ENCODE data around the gene NTHL1. TPM values are rescaled to one million over a fixed set of nuclear protein-coding genes. Genes with fewer than 3 reads are reported as not detected.

The NTHL1 gene
- total and polyA plus RNA-seq, 2 of the 13 experiments (the other 11 are each of a cell fraction or from before 2014, with no cell fraction given): 47.5 to 64.9 TPM

- intact Hi-C loops (cut with micrococcal nuclease; ENCODE audit: unreplicated experiment): no loop called here
- no peak overlapping the region for H3K4me3 ChIP-seq (replicated peaks in 1 of 3; ENCODE audit: insufficient read depth in 1 of 3, low read depth in 2 of 3, low read length in 3 of 3)
- no peaks in the 10 kb centered on the region for H3K27me3 ChIP-seq (ENCODE audit: control insufficient read depth in 1 of 2, insufficient read depth in 2 of 2, low read length in 2 of 2)
- CTCF ChIA-PET (ENCODE audit: low intra/inter-chr PET ratio, low total read pairs): no interaction called here
- in situ Hi-C loops (cut with HindIII; ENCODE audit: extremely low pct_ligation_motif_present, low pct_unique_long_range_greater_than_20kb): no loop called here
- no peak for ATAC-seq
- no peaks in the 10 kb centered on the region for H3K79me2 ChIP-seq (ENCODE audit: insufficient read depth, low read length)
- H2AFZ ChIP-seq (ENCODE audit: low read length): no peak overlapping the region
- no peak for DNase-seq (ENCODE audit: low spot score)
- WGBS (ENCODE audit: low lambda C conversion rate): 89% methylated on average over 15 of the region's 16 CpGs
- peaks cover 11 to 33% of the 10 kb centered on the region in 2 experiments; a peak in 4 of 5 replicates for H3K36me3 ChIP-seq (replicated peaks in 1 of 2; ENCODE audit: control insufficient read depth in 1 of 2, insufficient read depth in 2 of 2, low read length in 2 of 2)
- no TSS peak for BruUV-seq (replicated peaks)
- H3K4me2 ChIP-seq (ENCODE audit: low read depth, low read length): no peak overlapping the region
- no peak for FAIRE-seq
- no peaks in the 10 kb centered on the region for H3K4me1 ChIP-seq (ENCODE audit: insufficient read depth, low read length)
- H3K27ac ChIP-seq (ENCODE audit: extremely low read length, insufficient read depth, low read length): no peak overlapping the region
- TF ChIP-seq RBM22 (optimal IDR thresholded peaks at IDR 0.05; ENCODE audit: low read length): peak; percentile 7
- TF ChIP-seq DPF2 (CRISPR knock-in tag; IDR thresholded peaks at IDR 0.05; ENCODE audit: borderline replicate concordance, low read depth): no peak
- TF ChIP-seq POLR2AphosphoS5 (IDR thresholded peaks at IDR 0.05; ENCODE audit: low read depth, low read length): 0 out of 2 replicates have a peak, but pooled peaks have one; percentile 12
- TF ChIP-seq ZBTB33 (CRISPR knock-in tag; IDR thresholded peaks at IDR 0.05): peak; percentile 11; the same call in 1 of the 2 replicates
- H3K9ac ChIP-seq (ENCODE audit: insufficient read depth, low read depth, low read length): no peak overlapping the region
- no peaks in the 10 kb centered on the region for H3K9me3 ChIP-seq (ENCODE audit: low read length)
- POLR2A ChIA-PET: interaction anchor here (0.6 kb wide), 2 partner anchors 17 to 81 kb away, joined by 3 read pairs; no protein-coding TSS in a partner anchor
- H4K20me1 ChIP-seq (ENCODE audit: insufficient read depth, low read length): no peaks in the 10 kb centered on the region
Observed at GRCh38 chr16:2092256-2092620, 44.6 kb upstream of the NTHL1 start.

- H3K36me3 ChIP-seq (replicated peaks in 1 of 2; ENCODE audit: control insufficient read depth in 1 of 2, insufficient read depth in 2 of 2, low read length in 2 of 2): peaks cover 11 to 37% of the 10 kb centered on the region in 2 experiments; a peak in 4 of 5 replicates
- POLR2A ChIA-PET: interaction anchor here (0.6 kb wide), 1 partner anchor 80 kb away, joined by 3 read pairs; no protein-coding TSS in a partner anchor
- in situ Hi-C loops (cut with HindIII; ENCODE audit: extremely low pct_ligation_motif_present, low pct_unique_long_range_greater_than_20kb) (no loop called here), intact Hi-C loops (cut with micrococcal nuclease; ENCODE audit: unreplicated experiment) (no loop called here)
- FAIRE-seq (no peak), ATAC-seq (no peak), DNase-seq (ENCODE audit: low spot score) (no peak)
- no peaks in the 10 kb centered on the region for H3K79me2 ChIP-seq (ENCODE audit: insufficient read depth, low read length)
- no peaks in the 10 kb centered on the region for H4K20me1 ChIP-seq (ENCODE audit: insufficient read depth, low read length)
- H3K4me2 ChIP-seq (ENCODE audit: low read depth, low read length): no peak overlapping the region
- CTCF ChIA-PET (ENCODE audit: low intra/inter-chr PET ratio, low total read pairs): no interaction called here
- H3K27ac ChIP-seq (ENCODE audit: extremely low read length, insufficient read depth, low read length): no peak overlapping the region
- H3K4me3 ChIP-seq (replicated peaks in 1 of 3; ENCODE audit: insufficient read depth in 1 of 3, low read depth in 2 of 3, low read length in 3 of 3): no peak overlapping the region
- no peaks in the 10 kb centered on the region for H3K9me3 ChIP-seq (ENCODE audit: low read length)
- BruUV-seq (replicated peaks): no TSS peak
- 98% methylated on average over 34 of the region's 49 CpGs for WGBS (ENCODE audit: low lambda C conversion rate)
- no peaks in the 10 kb centered on the region for H3K4me1 ChIP-seq (ENCODE audit: insufficient read depth, low read length)
- no peak overlapping the region for H3K9ac ChIP-seq (ENCODE audit: insufficient read depth, low read depth, low read length)
- H3K27me3 ChIP-seq (ENCODE audit: control insufficient read depth in 1 of 2, insufficient read depth in 2 of 2, low read length in 2 of 2): no peaks in the 10 kb centered on the region
- no peak overlapping the region for H2AFZ ChIP-seq (ENCODE audit: low read length)
- peak; percentile 16; the same call in 1 of the 2 replicates for TF ChIP-seq ZNF768 (CRISPR knock-in tag; IDR thresholded peaks at IDR 0.05)
- TF ChIP-seq NAIF1 (CRISPR knock-in tag; IDR thresholded peaks at IDR 0.05; ENCODE audit: borderline replicate concordance): no peak
Observed at GRCh38 chr16:2091547-2092255, 44.1 kb upstream of the NTHL1 start.
